Measurements from ENCODE around the gene FHAD1.

The FHAD1 gene

DNA sequence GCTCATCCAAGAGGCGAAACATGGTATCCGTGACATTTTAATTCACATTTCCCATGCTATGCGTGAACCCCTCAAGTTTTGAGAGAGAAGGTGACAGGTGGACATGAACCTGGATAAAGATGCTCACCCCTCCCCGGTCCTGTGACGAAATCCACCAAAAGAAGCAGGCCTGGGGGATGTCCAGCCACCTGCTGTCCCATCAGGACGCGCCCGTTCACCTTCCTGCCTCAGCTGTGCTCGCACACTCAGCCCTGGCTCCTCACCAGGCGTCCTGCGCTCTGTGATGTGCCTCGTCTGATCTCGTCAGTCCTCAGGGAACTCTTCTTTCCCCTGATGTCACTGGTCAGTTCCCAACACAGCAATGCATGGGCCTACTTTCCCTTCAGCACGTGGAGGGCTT, 10.3 kb downstream of the FHAD1 start:
- DNase-seq (ENCODE audit: low read depth): no peak
- TF ChIP-seq, protein P1, sequence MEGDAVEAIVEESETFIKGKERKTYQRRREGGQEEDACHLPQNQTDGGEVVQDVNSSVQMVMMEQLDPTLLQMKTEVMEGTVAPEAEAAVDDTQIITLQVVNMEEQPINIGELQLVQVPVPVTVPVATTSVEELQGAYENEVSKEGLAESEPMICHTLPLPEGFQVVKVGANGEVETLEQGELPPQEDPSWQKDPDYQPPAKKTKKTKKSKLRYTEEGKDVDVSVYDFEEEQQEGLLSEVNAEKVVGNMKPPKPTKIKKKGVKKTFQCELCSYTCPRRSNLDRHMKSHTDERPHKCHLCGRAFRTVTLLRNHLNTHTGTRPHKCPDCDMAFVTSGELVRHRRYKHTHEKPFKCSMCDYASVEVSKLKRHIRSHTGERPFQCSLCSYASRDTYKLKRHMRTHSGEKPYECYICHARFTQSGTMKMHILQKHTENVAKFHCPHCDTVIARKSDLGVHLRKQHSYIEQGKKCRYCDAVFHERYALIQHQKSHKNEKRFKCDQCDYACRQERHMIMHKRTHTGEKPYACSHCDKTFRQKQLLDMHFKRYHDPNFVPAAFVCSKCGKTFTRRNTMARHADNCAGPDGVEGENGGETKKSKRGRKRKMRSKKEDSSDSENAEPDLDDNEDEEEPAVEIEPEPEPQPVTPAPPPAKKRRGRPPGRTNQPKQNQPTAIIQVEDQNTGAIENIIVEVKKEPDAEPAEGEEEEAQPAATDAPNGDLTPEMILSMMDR (IDR thresholded peaks at IDR 0.05; ENCODE audit: insufficient read depth, low read depth, low read length, missing control alignments): no peak
- H3K4me3 ChIP-seq (ENCODE audit: low read length): no peak overlapping the region

DNA sequence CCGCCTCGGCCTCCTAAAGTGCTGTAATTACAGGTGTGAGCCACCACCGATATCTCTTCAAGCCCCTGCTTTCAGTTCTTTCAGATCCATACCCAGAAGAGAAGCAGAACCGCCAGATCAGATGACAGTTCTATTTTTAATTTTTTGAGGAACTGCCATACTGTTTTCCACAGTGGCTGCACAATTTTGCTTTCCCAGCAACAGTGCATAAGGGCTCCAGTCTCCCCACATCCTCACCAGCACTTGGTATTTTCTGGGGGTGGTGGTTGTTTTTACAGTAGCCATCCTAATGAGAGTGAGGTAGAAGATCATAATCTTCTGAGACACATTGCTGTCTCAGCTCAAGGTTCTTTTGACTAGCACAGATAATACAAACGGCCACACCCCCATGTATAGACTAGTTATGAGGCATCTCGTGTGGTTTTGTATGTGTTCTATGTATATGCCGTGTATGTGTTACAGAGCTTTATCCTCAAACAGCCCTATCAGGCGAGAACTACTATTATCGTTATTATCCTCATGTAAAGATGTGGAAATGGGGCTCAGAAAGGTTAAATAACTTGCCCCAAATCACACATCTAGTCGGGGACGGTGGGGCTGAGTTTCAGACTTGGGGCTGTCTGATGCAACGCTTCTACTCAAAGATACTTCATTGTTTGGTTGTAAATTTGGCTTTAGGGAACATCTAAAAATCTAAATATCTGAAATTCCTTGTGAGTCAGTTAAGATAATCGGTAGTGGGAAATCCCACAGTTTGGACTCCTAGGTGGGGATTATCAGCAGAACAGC, 12.0 kb downstream of the FHAD1 start:
- no peak for DNase-seq (ENCODE audit: low read depth)
- TF ChIP-seq, protein P1 (IDR thresholded peaks at IDR 0.05; ENCODE audit: insufficient read depth, low read depth, low read length, missing control alignments): no peak
- no peak overlapping the region for H3K4me3 ChIP-seq (ENCODE audit: low read length)

DNA sequence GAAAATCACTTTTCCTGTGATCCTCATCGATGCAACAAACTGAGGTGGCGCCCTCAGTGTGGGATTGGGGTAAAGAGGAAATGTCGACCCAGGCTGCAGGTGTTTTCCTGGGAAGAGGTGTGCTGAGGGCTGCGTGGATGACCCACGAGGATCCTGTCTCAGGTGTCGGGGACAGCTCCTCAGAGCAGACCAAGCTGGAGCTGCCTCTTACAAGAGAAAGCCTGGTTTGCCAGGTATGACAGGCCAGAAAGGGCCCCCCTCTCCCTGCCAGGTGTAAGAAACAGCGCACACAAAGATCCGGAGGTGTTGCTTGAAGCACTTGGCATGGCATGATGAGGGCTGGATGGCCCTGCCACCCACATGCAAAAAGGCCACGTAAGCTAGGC, 12.6 kb downstream of the FHAD1 start:
- TF ChIP-seq, protein P1 (IDR thresholded peaks at IDR 0.05; ENCODE audit: insufficient read depth, low read depth, low read length, missing control alignments): no peak
- DNase-seq (ENCODE audit: low read depth): no peak
- H3K4me3 ChIP-seq (ENCODE audit: low read length): no peak overlapping the region

DNA sequence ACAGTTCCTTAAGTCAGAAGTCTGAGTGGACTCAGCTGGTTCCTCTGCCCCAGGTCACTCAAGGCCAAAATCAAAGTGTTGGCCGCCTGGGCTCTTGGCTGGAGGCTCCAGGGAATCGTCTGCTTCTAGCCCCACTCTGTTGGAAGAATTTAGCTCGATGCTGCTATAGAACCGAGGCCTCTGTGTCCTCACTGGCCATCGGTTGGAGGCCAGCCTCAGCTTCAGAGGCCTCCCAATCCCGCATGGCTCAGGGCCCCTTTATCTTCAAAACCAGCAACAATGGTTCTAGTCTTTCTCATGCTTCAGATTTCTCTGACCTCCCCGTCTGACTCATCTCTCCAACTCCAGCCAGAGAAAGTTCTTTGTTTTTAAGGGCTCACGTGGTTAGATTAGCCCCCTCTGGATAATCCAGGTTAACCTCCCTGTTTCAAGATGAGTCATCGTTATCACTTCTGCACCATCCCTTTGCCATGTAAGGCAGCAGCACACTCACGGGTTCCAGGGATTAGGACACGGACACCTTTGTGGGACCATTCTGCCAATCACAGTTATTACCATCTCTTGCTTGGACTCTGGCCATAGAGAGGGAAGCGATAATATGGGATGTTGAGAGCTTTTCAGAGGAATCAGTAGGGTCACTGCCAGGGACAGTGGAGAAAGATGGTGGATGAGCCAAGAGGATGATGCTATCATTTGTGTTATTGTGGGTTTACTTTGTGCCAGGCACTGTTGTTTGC, 13.6 kb downstream of the FHAD1 start:
- TF ChIP-seq, protein P1 (IDR thresholded peaks at IDR 0.05; ENCODE audit: insufficient read depth, low read depth, low read length, missing control alignments): no peak
- DNase-seq (ENCODE audit: low read depth): no peak
- no peak overlapping the region for H3K4me3 ChIP-seq (ENCODE audit: low read length)

DNA sequence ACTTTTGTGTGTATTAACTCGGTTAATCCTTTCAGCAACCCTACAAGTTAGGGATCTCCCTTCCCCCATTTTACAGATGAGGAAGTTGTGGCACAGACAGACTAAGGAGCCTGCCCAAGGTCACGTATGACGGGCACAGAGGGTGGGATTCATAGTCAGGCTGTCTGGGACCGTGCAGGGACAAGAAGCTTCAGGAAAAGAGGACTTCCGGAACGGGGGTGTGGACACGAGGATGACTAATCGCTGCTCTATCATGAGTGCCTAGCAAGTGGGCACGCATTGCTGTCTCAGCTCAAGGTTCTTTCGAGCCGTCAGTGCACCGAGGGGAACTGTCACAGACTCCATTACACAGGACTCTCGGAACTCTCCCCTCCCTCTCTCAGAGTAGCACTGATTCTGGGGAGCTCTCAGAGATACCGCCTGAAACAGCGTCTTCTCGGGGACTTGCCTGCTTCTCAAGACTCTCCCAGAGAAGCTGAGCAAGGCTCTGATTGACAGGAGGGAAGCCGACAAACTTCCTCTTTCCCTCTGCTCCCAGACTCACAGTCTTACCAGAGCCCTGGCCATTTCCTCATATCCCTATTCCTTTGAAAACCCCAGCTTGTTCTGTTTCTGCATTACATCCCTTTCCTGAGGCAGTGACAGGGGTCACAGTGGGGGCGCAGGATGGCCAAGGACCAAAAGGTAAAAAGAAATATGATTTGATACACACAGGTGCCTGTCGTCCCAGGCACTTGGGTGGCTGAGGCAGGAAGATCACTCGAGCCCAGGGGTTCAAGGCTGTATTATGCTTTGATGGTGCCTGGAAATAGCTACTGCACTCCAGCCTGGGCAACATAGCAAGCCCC, 14.4 kb downstream of the FHAD1 start:
- TF ChIP-seq, protein P1 (IDR thresholded peaks at IDR 0.05; ENCODE audit: insufficient read depth, low read depth, low read length, missing control alignments): no peak
- no peak overlapping the region for H3K4me3 ChIP-seq (ENCODE audit: low read length)
- no peak for DNase-seq (ENCODE audit: low read depth)

DNA sequence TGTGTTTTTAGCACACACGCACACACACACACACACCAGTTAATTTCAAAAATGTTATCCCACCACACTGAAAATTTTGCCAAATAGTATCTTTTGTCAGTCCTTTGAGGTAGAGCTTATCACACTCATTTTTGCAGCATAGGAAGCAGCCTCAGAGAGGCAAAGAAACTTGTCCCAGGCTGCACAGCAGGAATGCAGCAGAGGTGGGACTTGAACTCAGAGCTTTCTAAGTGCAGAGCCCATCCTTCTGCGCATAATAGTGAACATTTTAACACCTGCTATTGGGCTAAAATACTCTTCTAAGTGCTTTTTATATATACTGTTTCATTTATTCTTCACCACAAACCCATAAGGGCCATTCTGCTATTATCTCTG, 15.0 kb downstream of the FHAD1 start:
- no peak for DNase-seq (ENCODE audit: low read depth)
- H3K4me3 ChIP-seq (ENCODE audit: low read length): no peak overlapping the region
- TF ChIP-seq, protein P1 (IDR thresholded peaks at IDR 0.05; ENCODE audit: insufficient read depth, low read depth, low read length, missing control alignments): no peak
